Measurements from ENCODE around the gene FIGN. TPM values are rescaled to one million over a fixed set of nuclear protein-coding genes. Genes with fewer than 3 reads are reported as not detected.

FIGN gene
- total and polyA plus RNA-seq, 7 donors, result 0.08 to 3.0 (median 1.2) TPM

GRCh38 chr2:163662141-163662780, 73.5 kb downstream of the FIGN start:
- DNase-seq (no peak), ATAC-seq (no peak)
- WGBS, 3 donors, result 67 to 84% (median 71%) methylated on average over 4 of the region's 4 CpGs
- Histone ChIP-seq H3K27me3 (ENCODE audit: insufficient read depth in 3 of 3, low read length in 2 of 3) (no peaks in the 10 kb centered on the region), H3K4me1 (no peaks in the 10 kb centered on the region), H3K36me3 (ENCODE audit: insufficient read depth in 1 of 2, low read depth in 1 of 2) (no peaks in the 10 kb centered on the region), H3K9me3 (no peaks in the 10 kb centered on the region), H3K4me3 (no peak overlapping the region), H3K27ac (no peak overlapping the region)
- no peak for TF ChIP-seq CTCF (IDR thresholded peaks at IDR 0.05)
- intact Hi-C loops (cut with DNase I), result no loop called here

DNA sequence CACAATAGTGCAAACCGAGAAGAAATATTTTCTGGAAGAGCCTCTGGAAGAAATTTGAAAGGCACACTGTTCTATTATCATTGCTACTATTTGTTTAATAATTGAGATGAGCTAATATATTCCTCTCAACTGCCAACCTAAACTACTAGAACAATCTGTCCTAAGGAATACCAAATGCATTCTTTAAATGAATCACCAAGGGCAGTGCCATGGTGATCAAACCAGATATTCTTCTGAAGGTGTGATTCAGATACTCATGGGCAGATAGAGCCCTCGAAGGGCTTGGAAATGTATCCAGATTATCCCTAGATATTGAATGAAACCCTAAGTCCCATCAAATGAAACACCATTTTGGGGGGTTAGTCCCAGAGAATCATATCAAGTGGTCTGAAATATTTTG, 76.6 kb downstream of the FIGN start:
- no peak overlapping the region for H3K27ac ChIP-seq

GRCh38 chr2:163658556-163658955, 77.3 kb downstream of the FIGN start:
- DNase-seq (no peak), ATAC-seq (no peak)
- intact Hi-C loops (cut with DNase I), result no loop called here
- no peaks in the 10 kb centered on the region for H3K4me1 ChIP-seq
- no peak overlapping the region for H3K4me3 ChIP-seq
- TF ChIP-seq CTCF (IDR thresholded peaks at IDR 0.05), result no peak
- WGBS, 3 donors, result 27 to 43% (median 39%) methylated on average over 2 of the region's 2 CpGs
- H3K36me3 ChIP-seq (ENCODE audit: insufficient read depth in 1 of 2, low read depth in 1 of 2), result no peaks in the 10 kb centered on the region
- H3K27me3 ChIP-seq (ENCODE audit: insufficient read depth in 3 of 3, low read length in 2 of 3), result no peaks in the 10 kb centered on the region
- H3K27ac ChIP-seq, result no peak overlapping the region
- no peaks in the 10 kb centered on the region for H3K9me3 ChIP-seq

More for the DNA sequence above, 76.6 kb downstream of the FIGN start:
- Histone ChIP-seq H3K36me3 (ENCODE audit: insufficient read depth in 1 of 2, low read depth in 1 of 2) (no peaks in the 10 kb centered on the region), H3K4me3 (no peak overlapping the region), H3K27me3 (ENCODE audit: insufficient read depth in 3 of 3, low read length in 2 of 3) (no peaks in the 10 kb centered on the region), H3K4me1 (no peaks in the 10 kb centered on the region), H3K9me3 (no peaks in the 10 kb centered on the region)
- no peak for TF ChIP-seq CTCF (IDR thresholded peaks at IDR 0.05)
- ATAC-seq (no peak), DNase-seq (no peak)
- intact Hi-C loops (cut with DNase I), result no loop called here
- 84 to 89% (median 85%) methylated on average over 2 of the region's 2 CpGs for WGBS, 3 donors

DNA sequence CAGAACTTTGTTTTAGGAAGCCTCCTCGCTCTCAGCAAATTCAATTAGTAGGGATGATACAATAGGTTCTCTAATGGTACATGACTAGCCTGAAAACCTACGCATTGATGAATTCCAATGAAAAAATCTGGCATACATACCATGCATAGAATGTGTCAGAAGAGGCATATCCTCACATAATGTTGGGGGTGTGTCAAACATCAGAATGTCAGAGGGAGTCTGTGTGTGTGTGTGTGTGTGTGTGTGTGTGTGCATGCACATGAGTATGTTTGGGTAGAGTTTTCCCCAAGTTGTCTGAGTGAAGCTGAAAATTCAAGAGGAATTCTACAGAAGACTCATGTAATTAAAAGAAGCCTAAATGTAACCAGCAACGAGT, 78.5 kb downstream of the FIGN start:
- Histone ChIP-seq H3K4me3 (no peak overlapping the region), H3K9me3 (no peaks in the 10 kb centered on the region), H3K36me3 (ENCODE audit: insufficient read depth in 1 of 2, low read depth in 1 of 2) (no peaks in the 10 kb centered on the region), H3K27me3 (ENCODE audit: insufficient read depth in 3 of 3, low read length in 2 of 3) (no peaks in the 10 kb centered on the region), H3K27ac (no peak overlapping the region), H3K4me1 (no peaks in the 10 kb centered on the region)
- no peak for TF ChIP-seq CTCF (IDR thresholded peaks at IDR 0.05)
- ATAC-seq (no peak), DNase-seq (no peak)
- WGBS, 3 donors, result 71 to 86% (median 72%) methylated on average over 3 of the region's 3 CpGs
- intact Hi-C loops (cut with DNase I), result no loop called here

Data from psoas muscle (tissue), 8 donors.